OCI-M2 (cell line): ENCODE results near the gene OR1J2.

ENCODE experiments used
- DNase-seq: peaks from one replicate; lab custom pipeline; 2025; ENCODE audit not compliant: unreplicated experiment; lab: John Stamatoyannopoulos, UW

Gene OR1J2

DNA sequence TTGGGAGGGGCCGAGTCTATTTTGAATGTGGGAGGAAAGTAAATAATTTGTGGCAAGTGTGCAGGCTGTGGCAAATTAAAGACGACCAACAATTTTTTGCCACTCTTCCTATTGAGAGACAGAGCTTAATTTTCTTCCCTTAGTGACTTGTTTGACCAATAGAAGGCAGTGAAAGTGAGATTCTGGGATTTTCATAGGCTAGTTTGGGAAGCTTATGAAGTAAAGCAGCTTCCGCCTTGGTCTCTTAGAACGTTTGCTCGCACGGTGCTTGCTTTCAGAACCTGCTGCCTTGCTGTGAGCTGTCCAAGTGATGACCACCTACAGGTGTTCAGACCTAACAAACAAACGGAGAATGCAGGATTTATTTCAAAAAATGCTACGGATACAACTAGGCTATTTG lies 35.6 kb downstream of the OR1J2 start:
- DNase-seq = no peak

- DNase-seq = no peak
Measured at GRCh38 chr9:122551371-122551770, 40.8 kb downstream of the OR1J2 start.

GRCh38 chr9:122552812-122553211 lies 42.2 kb downstream of the OR1J2 start, which contains the start of gene OR1N2:
Gene OR1N2, plus strand, starts transcription at chr9:122553112. Its CDS starts 100 bp downstream, at chr9:122553212.
- DNase-seq = no peak
